Keratinocyte (primary cell): ENCODE data around the gene TRIM67.

Source experiments
- EZH2 ChIP-seq: IDR thresholded peaks from one replicate; pipeline ENCODE4 v1.6.1; 2012; ENCODE audit warnings: inconsistent platforms, mild to moderate bottlenecking, low read length, moderate library complexity
- TF ChIP-seq, protein P1 (sequence below), 3 experiments: IDR thresholded peaks in 1 of 3; conservative IDR thresholded peaks in 1 of 3; optimal IDR thresholded peaks in 1 of 3; 2 replicates in 2 of 3; 3 replicates in 1 of 3; pipeline versions ENCODE3 to v1.5.1; 2011; ENCODE audit warnings: low read length in 3 of 3, mild to moderate bottlenecking in 3 of 3, moderate library complexity in 2 of 3, control low read depth in 1 of 3, inconsistent platforms in 1 of 3; ENCODE audit not compliant: insufficient read depth in 2 of 3; ENCODE audit errors: extremely low read depth in 1 of 3

DNA sequence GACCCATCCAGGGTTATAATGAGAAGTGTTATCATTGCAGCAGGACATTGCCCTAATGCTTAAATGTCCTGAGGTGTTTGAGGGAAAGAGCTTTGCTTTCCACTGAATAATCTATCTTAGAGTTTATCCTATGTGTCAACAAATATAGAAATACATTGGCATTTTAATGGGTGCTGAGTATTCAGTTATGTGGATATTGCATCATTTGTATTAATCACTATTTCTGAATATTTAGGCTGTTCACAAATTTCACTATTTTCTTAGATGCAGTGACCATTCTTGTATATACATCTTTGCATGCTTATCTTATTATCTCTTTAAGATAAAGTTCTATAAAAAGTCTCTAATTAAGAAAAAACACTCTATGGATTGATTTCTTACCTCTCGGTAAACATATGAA is 18.2 kb downstream of the TRIM67 start:
- TF ChIP-seq, protein P1, sequence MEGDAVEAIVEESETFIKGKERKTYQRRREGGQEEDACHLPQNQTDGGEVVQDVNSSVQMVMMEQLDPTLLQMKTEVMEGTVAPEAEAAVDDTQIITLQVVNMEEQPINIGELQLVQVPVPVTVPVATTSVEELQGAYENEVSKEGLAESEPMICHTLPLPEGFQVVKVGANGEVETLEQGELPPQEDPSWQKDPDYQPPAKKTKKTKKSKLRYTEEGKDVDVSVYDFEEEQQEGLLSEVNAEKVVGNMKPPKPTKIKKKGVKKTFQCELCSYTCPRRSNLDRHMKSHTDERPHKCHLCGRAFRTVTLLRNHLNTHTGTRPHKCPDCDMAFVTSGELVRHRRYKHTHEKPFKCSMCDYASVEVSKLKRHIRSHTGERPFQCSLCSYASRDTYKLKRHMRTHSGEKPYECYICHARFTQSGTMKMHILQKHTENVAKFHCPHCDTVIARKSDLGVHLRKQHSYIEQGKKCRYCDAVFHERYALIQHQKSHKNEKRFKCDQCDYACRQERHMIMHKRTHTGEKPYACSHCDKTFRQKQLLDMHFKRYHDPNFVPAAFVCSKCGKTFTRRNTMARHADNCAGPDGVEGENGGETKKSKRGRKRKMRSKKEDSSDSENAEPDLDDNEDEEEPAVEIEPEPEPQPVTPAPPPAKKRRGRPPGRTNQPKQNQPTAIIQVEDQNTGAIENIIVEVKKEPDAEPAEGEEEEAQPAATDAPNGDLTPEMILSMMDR (optimal IDR thresholded peaks at IDR 0.05 in 1 of 3, IDR thresholded peaks at IDR 0.05 in 1 of 3, conservative IDR thresholded peaks at IDR 0.05 in 1 of 3; ENCODE audit: extremely low read depth in 1 of 3, insufficient read depth in 2 of 3, low read length in 3 of 3) = no peak
- no peak for TF ChIP-seq EZH2
